ENCODE results near the gene ALKBH7.

Gene ALKBH7

GRCh38 chr19:6421075-6422014 is 48.8 kb downstream of the ALKBH7 start:
- Histone ChIP-seq H3K4me1 (ENCODE audit: insufficient read depth, low read length) (peaks cover 28% of the 10 kb centered on the region), H3K9ac (ENCODE audit: low read length) (no peak overlapping the region)

GRCh38 chr19:6423499-6424194 is 51.1 kb downstream of the ALKBH7 start:
- peaks cover 25% of the 10 kb centered on the region for H3K36me3 ChIP-seq (ENCODE audit: insufficient read depth, low read length)
- peak overlapping the region; percentile 96 to 99 for H3K4me3 ChIP-seq (ENCODE audit: low read depth in 1 of 2, low read length in 2 of 2)
- peaks cover 28% of the 10 kb centered on the region for H3K4me1 ChIP-seq (ENCODE audit: insufficient read depth, low read length)
- H3K27ac ChIP-seq (ENCODE audit: low read depth, low read length), result peak overlapping the region; percentile 73
- peak overlapping the region; percentile 44 for H3K9ac ChIP-seq (ENCODE audit: low read length)
- H3K27me3 ChIP-seq (ENCODE audit: control insufficient read depth in 1 of 2, insufficient read depth in 2 of 2, low read length in 2 of 2), result no peaks in the 10 kb centered on the region
- H3K9me3 ChIP-seq (ENCODE audit: low read length), result no peaks in the 10 kb centered on the region

More at GRCh38 chr19:6421075-6422014, 48.8 kb downstream of the ALKBH7 start:
- Histone ChIP-seq H3K27me3 (ENCODE audit: control insufficient read depth in 1 of 2, insufficient read depth in 2 of 2, low read length in 2 of 2) (no peaks in the 10 kb centered on the region), H3K27ac (ENCODE audit: low read depth, low read length) (no peak overlapping the region), H3K4me3 (ENCODE audit: low read depth in 1 of 2, low read length in 2 of 2) (no peak overlapping the region), H3K36me3 (ENCODE audit: insufficient read depth, low read length) (peaks cover 48% of the 10 kb centered on the region), H3K9me3 (ENCODE audit: low read length) (no peaks in the 10 kb centered on the region)

- Histone ChIP-seq H3K36me3 (ENCODE audit: insufficient read depth, low read length) (peaks cover 18% of the 10 kb centered on the region), H3K4me3 (ENCODE audit: low read depth in 1 of 2, low read length in 2 of 2) (peak within 1 kb of the TSS; percentile 96 to 99), H3K4me1 (ENCODE audit: insufficient read depth, low read length) (peaks cover 28% of the 10 kb centered on the region), H3K9ac (ENCODE audit: low read length) (peak within 1 kb of the TSS; percentile 44), H3K9me3 (ENCODE audit: low read length) (no peaks in the 10 kb centered on the region), H3K27ac (ENCODE audit: low read depth, low read length) (peak within 1 kb of the TSS; percentile 73), H3K27me3 (ENCODE audit: control insufficient read depth in 1 of 2, insufficient read depth in 2 of 2, low read length in 2 of 2) (no peaks in the 10 kb centered on the region)
Observed at GRCh38 chr19:6424195-6424938, 51.8 kb downstream of the ALKBH7 start, which contains the start of gene KHSRP. KHSRP (minus strand) TSS chr19:6424811; CDS start chr19:6424701, 110 bp downstream.

All from muscle layer of colon (tissue), 2 donors.